WTC11 (cell line): ENCODE data around the gene LGR4.

ENCODE experiments used
- ATF1 ChIP-seq: sonication (generic); formaldehyde crosslinking; IDR thresholded peaks from 2 replicates; pipeline ENCODE4 v1.8.1; 2023; ENCODE audit warnings: mild to moderate bottlenecking, moderate library complexity, missing genetic modification reagents
- RELA ChIP-seq: sonication (generic); formaldehyde crosslinking; IDR thresholded peaks from 2 replicates; pipeline ENCODE4 v1.8.1; 2022; ENCODE audit warnings: missing genetic modification reagents, mild to moderate bottlenecking, borderline replicate concordance
- SMAD4 ChIP-seq: sonication (generic); formaldehyde crosslinking; IDR thresholded peaks from 2 replicates; pipeline ENCODE4 v1.8.0; 2022; ENCODE audit warnings: mild to moderate bottlenecking, missing genetic modification reagents
- ZNF512 ChIP-seq: sonication (generic); formaldehyde crosslinking; IDR thresholded peaks from 2 replicates; pipeline ENCODE4 v1.8.1; 2022; ENCODE audit warnings: missing genetic modification reagents, borderline replicate concordance
- TF ChIP-seq, protein P1 (sequence below): sonication (generic); formaldehyde crosslinking; IDR thresholded peaks from 2 replicates; pipeline ENCODE4 v1.8.0; 2022; ENCODE audit warnings: mild to moderate bottlenecking, missing genetic modification reagents

DNA sequence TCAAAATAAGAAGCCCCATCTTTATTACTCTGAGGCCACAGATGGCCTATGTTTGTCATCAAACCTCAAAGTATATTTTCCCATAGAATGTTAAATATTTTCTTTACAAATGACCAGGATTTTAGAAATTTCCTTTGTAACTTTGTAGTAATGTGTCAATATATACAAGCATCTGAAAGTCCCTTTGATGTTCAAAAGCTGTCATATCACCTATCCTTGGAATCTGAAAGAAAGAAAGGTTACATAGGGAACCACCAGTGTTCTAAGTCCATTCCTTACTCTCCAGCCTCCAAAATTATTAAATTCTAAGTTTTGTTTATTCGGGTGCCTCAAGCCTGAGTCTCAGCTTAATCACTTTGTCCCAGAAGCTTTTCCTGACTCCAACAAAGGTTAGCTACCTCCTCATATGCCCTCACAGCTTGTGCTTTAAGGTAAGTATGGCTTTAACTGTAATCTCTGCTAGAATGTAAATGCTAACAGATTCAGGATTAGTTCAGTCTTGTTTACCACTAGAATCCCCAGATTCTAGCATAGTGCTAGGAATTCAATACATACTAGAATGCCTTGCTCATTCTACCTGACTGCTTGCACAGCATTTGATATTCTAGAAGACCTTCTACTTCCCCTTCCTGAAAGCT, 141.8 kb downstream of the LGR4 start:
- TF ChIP-seq, protein P1, sequence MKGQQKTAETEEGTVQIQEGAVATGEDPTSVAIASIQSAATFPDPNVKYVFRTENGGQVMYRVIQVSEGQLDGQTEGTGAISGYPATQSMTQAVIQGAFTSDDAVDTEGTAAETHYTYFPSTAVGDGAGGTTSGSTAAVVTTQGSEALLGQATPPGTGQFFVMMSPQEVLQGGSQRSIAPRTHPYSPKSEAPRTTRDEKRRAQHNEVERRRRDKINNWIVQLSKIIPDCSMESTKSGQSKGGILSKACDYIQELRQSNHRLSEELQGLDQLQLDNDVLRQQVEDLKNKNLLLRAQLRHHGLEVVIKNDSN: no peak
- TF ChIP-seq ATF1 (no peak), SMAD4 (CRISPR knock-in tag) (no peak), ZNF512 (CRISPR knock-in tag) (no peak), RELA (CRISPR knock-in tag) (no peak)
